IMR-90 (cell line): Measurements from ENCODE around the gene AHCYL2. TPM values are rescaled to one million over a fixed set of nuclear protein-coding genes. Genes with fewer than 3 reads are reported as not detected.

ENCODE experiments used
- ATAC-seq: fragments of 200-7000 bp; cut with Tn5 transposase; 2 replicates; pipeline ENCODE4 v1.9.1; 2020; ENCODE audit warnings: low read depth, mild to moderate bottlenecking, moderate library complexity
- BruUV-seq: library from RNA; stranded (reverse); fragments of 400-500 nt; replicated peaks from 2 replicates; lab custom pipeline; 2021; lab: Mats Ljungman, UMichigan
- CTCF ChIA-PET: fragments of 300-600 bp; formaldehyde crosslinking; extraction: SDS; loops from one replicate; lab custom pipeline; 2021; ENCODE audit warnings: antibody characterized with exemption; lab: Yijun Ruan, JAX
- POLR2A ChIA-PET: fragments of 300-600 bp; sonication (Branson Sonifier 250); formaldehyde crosslinking; loops from one replicate; lab custom pipeline; 2022; ENCODE audit warnings: antibody characterized with exemption; ENCODE audit not compliant: unreplicated experiment; lab: Charles Lee
- DNase-seq: peaks from one replicate; pipeline ENCODE4 v3.0.0; 2013
- H2AFZ ChIP-seq: replicated peaks from 2 replicates; pipeline ENCODE3; 2013; ENCODE audit warnings: low read length, mild to moderate bottlenecking; ENCODE audit not compliant: poor library complexity
- H2AK5ac ChIP-seq: 2 replicates; pipeline ENCODE4 v1.6.1; 2013; ENCODE audit warnings: low read depth, low read length, inconsistent platforms
- H2AK9ac ChIP-seq: replicated peaks from 2 replicates; pipeline ENCODE3; 2013; ENCODE audit warnings: mild to moderate bottlenecking, low read depth, low read length, moderate library complexity; ENCODE audit not compliant: poor library complexity
- H2BK120ac ChIP-seq: 2 replicates; pipeline ENCODE4 v1.6.1; 2013; ENCODE audit warnings: low read depth, low read length, inconsistent platforms
- H2BK15ac ChIP-seq: 3 replicates; pipeline ENCODE4 v1.6.1; 2013; ENCODE audit warnings: low read depth, low read length, inconsistent platforms
- H2BK20ac ChIP-seq: 2 replicates; pipeline ENCODE4 v1.6.1; 2013; ENCODE audit warnings: low read depth, mild to moderate bottlenecking, inconsistent platforms, low read length, moderate library complexity
- H2BK5ac ChIP-seq: 2 replicates; pipeline ENCODE4 v1.6.1; 2013; ENCODE audit warnings: mild to moderate bottlenecking, low read depth, low read length, inconsistent platforms; ENCODE audit not compliant: poor library complexity, severe bottlenecking
- H3K14ac ChIP-seq: replicated peaks from 2 replicates; pipeline ENCODE4 v1.6.1; 2013; ENCODE audit warnings: low read depth, low read length, inconsistent platforms
- H3K18ac ChIP-seq: 2 replicates; pipeline ENCODE4 v1.6.1; 2013; ENCODE audit warnings: low read depth, low read length, control low read depth
- H3K23ac ChIP-seq: 2 replicates; pipeline ENCODE4 v1.6.1; 2013; ENCODE audit warnings: low read depth, low read length, inconsistent platforms
- H3K27ac ChIP-seq: 2 replicates; pipeline ENCODE4 v1.5.1; 2013; ENCODE audit warnings: mild to moderate bottlenecking, control low read depth, low read length; ENCODE audit not compliant: insufficient read depth
- H3K27me3 ChIP-seq: 2 replicates; pipeline ENCODE4 v1.6.1; 2013; ENCODE audit warnings: low read length; ENCODE audit not compliant: control insufficient read depth, insufficient read depth
- H3K36me3 ChIP-seq: 2 replicates; pipeline ENCODE4 v1.6.1; 2013; ENCODE audit warnings: low read length, mixed read lengths; ENCODE audit not compliant: control insufficient read depth, insufficient read depth
- H3K4ac ChIP-seq: 2 replicates; pipeline ENCODE4 v1.6.1; 2013; ENCODE audit warnings: low read depth, low read length, inconsistent platforms
- H3K4me1 ChIP-seq: 2 replicates; pipeline ENCODE4 v1.6.1; 2013; ENCODE audit warnings: low read length, mixed read lengths; ENCODE audit not compliant: control insufficient read depth, insufficient read depth
- H3K4me2 ChIP-seq: 2 replicates; pipeline ENCODE4 v1.6.1; 2013; ENCODE audit warnings: low read depth, mild to moderate bottlenecking, control low read depth, low read length, moderate library complexity
- H3K4me3 ChIP-seq: 2 replicates; pipeline ENCODE4 v1.5.1; 2013; ENCODE audit warnings: low read depth, mild to moderate bottlenecking, control low read depth, low read length, moderate library complexity; ENCODE audit not compliant: insufficient read depth
- H3K56ac ChIP-seq: 2 replicates; pipeline ENCODE4 v1.6.1; 2013; ENCODE audit warnings: low read length, inconsistent platforms; ENCODE audit not compliant: insufficient read depth; ENCODE audit errors: extremely low read depth
- H3K79me1 ChIP-seq, 2 experiments: 2 replicates each; pipeline ENCODE4 v1.6.1; 2013; ENCODE audit warnings: low read length in 2 of 2, inconsistent platforms in 1 of 2, low read depth in 1 of 2
- H3K9ac ChIP-seq: 2 replicates; pipeline ENCODE4 v1.6.1; 2013; ENCODE audit warnings: low read depth, low read length, control low read depth
- H3K9me1 ChIP-seq: 2 replicates; pipeline ENCODE4 v1.6.1; 2013; ENCODE audit warnings: low read length, inconsistent platforms; ENCODE audit not compliant: insufficient read depth
- H3K9me3 ChIP-seq: 2 replicates; pipeline ENCODE4 v1.6.1; 2013; ENCODE audit warnings: low read length; ENCODE audit not compliant: control insufficient read depth, insufficient read depth
- H4K20me1 ChIP-seq: 2 replicates; pipeline ENCODE4 v1.6.1; 2013; ENCODE audit warnings: low read length, inconsistent platforms; ENCODE audit not compliant: insufficient read depth
- H4K5ac ChIP-seq: 2 replicates; pipeline ENCODE4 v1.6.1; 2013; ENCODE audit warnings: mild to moderate bottlenecking, low read depth, low read length, control low read depth
- H4K8ac ChIP-seq, 2 experiments: 2 replicates each; pipeline ENCODE4 v1.6.1; 2013; ENCODE audit warnings: low read depth in 2 of 2, low read length in 2 of 2, control low read depth in 1 of 2, inconsistent platforms in 1 of 2
- H4K91ac ChIP-seq: 2 replicates; pipeline ENCODE4 v1.6.1; 2013; ENCODE audit warnings: low read depth, low read length, inconsistent platforms; ENCODE audit not compliant: insufficient read depth
- BHLHE40 ChIP-seq: fragments of 150-350 bp; IDR thresholded peaks from 2 replicates; pipeline ENCODE4 v1.6.1; 2016; ENCODE audit warnings: mild to moderate bottlenecking, low read depth, low read length
- CEBPB ChIP-seq: IDR thresholded peaks from 2 replicates; pipeline ENCODE4 v1.6.1; 2012; ENCODE audit warnings: low read depth, low read length, improper control_type of control experiment
- CHD1 ChIP-seq: IDR thresholded peaks from 2 replicates; pipeline ENCODE4 v1.6.1; 2012; ENCODE audit warnings: low read depth, low read length, improper control_type of control experiment
- FOS ChIP-seq: fragments of 150-350 bp; IDR thresholded peaks from 2 replicates; pipeline ENCODE4 v1.6.1; 2016; ENCODE audit warnings: low read depth, low read length
- MAFK ChIP-seq: IDR thresholded peaks from 2 replicates; pipeline ENCODE4 v1.6.1; 2012; ENCODE audit warnings: low read depth, low read length, improper control_type of control experiment
- MAZ ChIP-seq: IDR thresholded peaks from 2 replicates; pipeline ENCODE4 v1.6.1; 2012; ENCODE audit warnings: low read depth, mild to moderate bottlenecking, low read length, improper control_type of control experiment, moderate library complexity, borderline replicate concordance
- MXI1 ChIP-seq: IDR thresholded peaks from 2 replicates; pipeline ENCODE4 v1.6.1; 2012; ENCODE audit warnings: low read depth, mild to moderate bottlenecking, low read length, moderate library complexity, borderline replicate concordance
- NFE2L2 ChIP-seq: fragments of 150-350 bp; IDR thresholded peaks from 2 replicates; pipeline ENCODE4 v1.6.1; 2016; ENCODE audit warnings: low read depth, mild to moderate bottlenecking, low read length
- POLR2A ChIP-seq: IDR thresholded peaks from 2 replicates; pipeline ENCODE4 v1.6.1; 2012; ENCODE audit warnings: mild to moderate bottlenecking, low read depth, low read length
- RAD21 ChIP-seq: IDR thresholded peaks from 2 replicates; pipeline ENCODE4 v1.6.1; 2012; ENCODE audit warnings: low read length, improper control_type of control experiment
- RCOR1 ChIP-seq: IDR thresholded peaks from 2 replicates; pipeline ENCODE4 v1.6.1; 2012; ENCODE audit warnings: mild to moderate bottlenecking, low read length, improper control_type of control experiment; ENCODE audit not compliant: insufficient replicate concordance
- RFX5 ChIP-seq: IDR thresholded peaks from 2 replicates; pipeline ENCODE4 v1.8.0; 2012; ENCODE audit warnings: low read depth, mild to moderate bottlenecking, low read length, moderate library complexity
- SMC3 ChIP-seq: fragments of 150-350 bp; IDR thresholded peaks from 2 replicates; pipeline ENCODE4 v1.6.1; 2016; ENCODE audit warnings: low read depth, mild to moderate bottlenecking, antibody characterized with exemption, low read length, moderate library complexity
- WGBS, 2 experiments: methylation state at CpG; one replicate each; pipeline versions ENCODE4 v1.1.5 to v1.1.7; 2013; ENCODE audit warnings: missing lambda C conversion rate in 2 of 2; ENCODE audit not compliant: insufficient read length in 1 of 2; ENCODE audit errors: extremely low coverage in 2 of 2; 5-methylcytosine and 5-hydroxymethylcytosine counted together
- dilution Hi-C: fragments of 300-500 bp; cut with HindIII; formaldehyde crosslinking; loops from one replicate; pipeline ENCODE4 v1.14.3; 2018; ENCODE audit warnings: low sequenced_read_pairs; ENCODE audit not compliant: unreplicated experiment
- in situ Hi-C: fragments of 300-500 bp; cut with MboI; formaldehyde crosslinking; loops from 3 replicates; pipeline ENCODE4 v1.14.3; 2019; ENCODE audit warnings: low sequenced_read_pairs, inconsistent platforms, mixed read lengths
- intact Hi-C: fragments of 100-400 bp; cut with micrococcal nuclease; formaldehyde crosslinking; loops from 2 replicates; pipeline ENCODE4 v1.10.0; 2022
- polyA plus RNA-seq, 3 experiments: library from polyadenylated mRNA; depleted of rRNA; stranded (reverse); fragments of >200 nt; gene quantifications; 2 replicates each; pipeline ENCODE4 v1.2.3, GENCODE V29; 2012; ENCODE audit warnings: low replicate concordance in 1 of 3
- total RNA-seq: library from RNA; depleted of rRNA; stranded (reverse); fragments of >200 nt; gene quantifications from 2 replicates; pipeline ENCODE4 v1.2.3, GENCODE V29; 2012
- TF ChIP-seq, protein P1 (sequence below): conservative IDR thresholded peaks from 2 replicates; pipeline ENCODE4 v1.5.1; 2012; ENCODE audit warnings: mild to moderate bottlenecking, low read depth, low read length, improper control_type of control experiment
- TF ChIP-seq, protein P2 (sequence below): fragments of 150-350 bp; IDR thresholded peaks from 2 replicates; pipeline ENCODE4 v1.6.1; 2017; ENCODE audit warnings: mild to moderate bottlenecking, antibody characterized with exemption, low read length, low read depth
- TF ChIP-seq, protein P3 (sequence below): fragments of 150-350 bp; IDR thresholded peaks from 2 replicates; pipeline ENCODE4 v1.6.1; 2016; ENCODE audit warnings: low read depth, mild to moderate bottlenecking, low read length, moderate library complexity, borderline replicate concordance

AHCYL2 gene
- total and polyA plus RNA-seq, 2 of the 4 experiments (the other 2 are of a cell fraction): 5.7 to 7.6 TPM

DNA sequence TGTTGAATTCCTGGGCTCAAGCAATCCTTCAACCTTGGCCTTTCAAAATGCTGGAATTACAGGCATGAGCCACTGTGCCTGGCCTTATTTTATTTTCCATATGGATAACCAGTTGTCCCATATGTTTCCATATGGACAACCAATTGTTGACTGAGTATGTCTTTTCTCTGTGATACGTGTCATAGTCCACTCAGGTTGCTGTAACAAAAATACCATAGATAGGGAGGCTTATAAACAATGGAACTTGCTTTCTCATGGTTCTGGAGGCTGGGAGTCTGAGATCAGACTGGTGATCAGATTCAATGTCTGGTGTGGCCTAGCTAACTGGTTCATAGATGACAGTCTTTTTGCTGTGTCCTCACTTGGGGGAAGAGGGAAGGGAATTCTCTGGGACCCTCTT, 19.4 kb downstream of the AHCYL2 start:
- no peak overlapping the region for H3K4me2 ChIP-seq
- no peak overlapping the region for H4K5ac ChIP-seq
- ATAC-seq (no peak), DNase-seq (no peak)
- peaks cover 0 to 3% of the 10 kb centered on the region in 2 experiments; a peak in 1 of 4 replicates for H3K79me1 ChIP-seq
- H3K27ac ChIP-seq: no peak overlapping the region
- no peak overlapping the region for H3K4me3 ChIP-seq
- H3K9me1 ChIP-seq: no peaks in the 10 kb centered on the region
- H4K8ac ChIP-seq: no peak overlapping the region
- no peaks in the 10 kb centered on the region for H4K20me1 ChIP-seq
- H3K14ac ChIP-seq: no peak overlapping the region
- no peak overlapping the region for H3K18ac ChIP-seq
- no peak overlapping the region for H4K91ac ChIP-seq
- intact Hi-C loops (no loop called here), in situ Hi-C loops (no loop called here), dilution Hi-C loops (no loop called here)
- H2BK15ac ChIP-seq: no peak overlapping the region
- no peaks in the 10 kb centered on the region for H3K27me3 ChIP-seq
- H2BK120ac ChIP-seq: no peak overlapping the region
- TF ChIP-seq RAD21: no peak
- no peak for TF ChIP-seq SMC3
- TF ChIP-seq MAFK: no peak
- TF ChIP-seq CEBPB: no peak
- TF ChIP-seq RFX5: no peak
- no peak for TF ChIP-seq RCOR1
- TF ChIP-seq, protein P1, sequence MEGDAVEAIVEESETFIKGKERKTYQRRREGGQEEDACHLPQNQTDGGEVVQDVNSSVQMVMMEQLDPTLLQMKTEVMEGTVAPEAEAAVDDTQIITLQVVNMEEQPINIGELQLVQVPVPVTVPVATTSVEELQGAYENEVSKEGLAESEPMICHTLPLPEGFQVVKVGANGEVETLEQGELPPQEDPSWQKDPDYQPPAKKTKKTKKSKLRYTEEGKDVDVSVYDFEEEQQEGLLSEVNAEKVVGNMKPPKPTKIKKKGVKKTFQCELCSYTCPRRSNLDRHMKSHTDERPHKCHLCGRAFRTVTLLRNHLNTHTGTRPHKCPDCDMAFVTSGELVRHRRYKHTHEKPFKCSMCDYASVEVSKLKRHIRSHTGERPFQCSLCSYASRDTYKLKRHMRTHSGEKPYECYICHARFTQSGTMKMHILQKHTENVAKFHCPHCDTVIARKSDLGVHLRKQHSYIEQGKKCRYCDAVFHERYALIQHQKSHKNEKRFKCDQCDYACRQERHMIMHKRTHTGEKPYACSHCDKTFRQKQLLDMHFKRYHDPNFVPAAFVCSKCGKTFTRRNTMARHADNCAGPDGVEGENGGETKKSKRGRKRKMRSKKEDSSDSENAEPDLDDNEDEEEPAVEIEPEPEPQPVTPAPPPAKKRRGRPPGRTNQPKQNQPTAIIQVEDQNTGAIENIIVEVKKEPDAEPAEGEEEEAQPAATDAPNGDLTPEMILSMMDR: no peak
- TF ChIP-seq BHLHE40: no peak
- TF ChIP-seq MXI1: no peak
- TF ChIP-seq FOS: no peak
- TF ChIP-seq, protein P2, sequence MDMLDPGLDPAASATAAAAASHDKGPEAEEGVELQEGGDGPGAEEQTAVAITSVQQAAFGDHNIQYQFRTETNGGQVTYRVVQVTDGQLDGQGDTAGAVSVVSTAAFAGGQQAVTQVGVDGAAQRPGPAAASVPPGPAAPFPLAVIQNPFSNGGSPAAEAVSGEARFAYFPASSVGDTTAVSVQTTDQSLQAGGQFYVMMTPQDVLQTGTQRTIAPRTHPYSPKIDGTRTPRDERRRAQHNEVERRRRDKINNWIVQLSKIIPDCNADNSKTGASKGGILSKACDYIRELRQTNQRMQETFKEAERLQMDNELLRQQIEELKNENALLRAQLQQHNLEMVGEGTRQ: no peak
- no peak for TF ChIP-seq MAZ
- no peak for TF ChIP-seq CHD1
- TF ChIP-seq NFE2L2: no peak
- TF ChIP-seq, protein P3, sequence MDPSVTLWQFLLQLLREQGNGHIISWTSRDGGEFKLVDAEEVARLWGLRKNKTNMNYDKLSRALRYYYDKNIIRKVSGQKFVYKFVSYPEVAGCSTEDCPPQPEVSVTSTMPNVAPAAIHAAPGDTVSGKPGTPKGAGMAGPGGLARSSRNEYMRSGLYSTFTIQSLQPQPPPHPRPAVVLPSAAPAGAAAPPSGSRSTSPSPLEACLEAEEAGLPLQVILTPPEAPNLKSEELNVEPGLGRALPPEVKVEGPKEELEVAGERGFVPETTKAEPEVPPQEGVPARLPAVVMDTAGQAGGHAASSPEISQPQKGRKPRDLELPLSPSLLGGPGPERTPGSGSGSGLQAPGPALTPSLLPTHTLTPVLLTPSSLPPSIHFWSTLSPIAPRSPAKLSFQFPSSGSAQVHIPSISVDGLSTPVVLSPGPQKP: no peak
- no peak for TF ChIP-seq POLR2A
- no peaks in the 10 kb centered on the region for H3K4me1 ChIP-seq
- no peak overlapping the region for H2AFZ ChIP-seq
- H2AK5ac ChIP-seq: no peak overlapping the region
- H3K4ac ChIP-seq: no peak overlapping the region
- CTCF ChIA-PET: no interaction called here
- no peaks in the 10 kb centered on the region for H3K36me3 ChIP-seq
- H3K9me3 ChIP-seq: no peaks in the 10 kb centered on the region
- WGBS, 2 experiments: no CpG with 5 or more reads among the region's 1 CpG
- POLR2A ChIA-PET: no interaction called here
- peak overlapping the region; percentile 27; the same call in 1 of the 2 replicates for H3K23ac ChIP-seq
- H2BK20ac ChIP-seq: no peak overlapping the region
- H3K9ac ChIP-seq: no peak overlapping the region
- H2BK5ac ChIP-seq: no peak overlapping the region
- BruUV-seq: no TSS peak
- H2AK9ac ChIP-seq: no peak overlapping the region
- no peak overlapping the region for H3K56ac ChIP-seq
